NCI-H187 (cell line): Measurements from ENCODE around the gene LIX1.
"Not testable (repeated sequence)": the region's sequence is repeated elsewhere in the genome, so short reads cannot be mapped to it uniquely, and the experiment has no call there.

Source experiments
- DNase-seq, 2 experiments: peaks; one replicate each; lab custom pipeline; 2025; lab: John Stamatoyannopoulos, UW

Gene LIX1

DNA sequence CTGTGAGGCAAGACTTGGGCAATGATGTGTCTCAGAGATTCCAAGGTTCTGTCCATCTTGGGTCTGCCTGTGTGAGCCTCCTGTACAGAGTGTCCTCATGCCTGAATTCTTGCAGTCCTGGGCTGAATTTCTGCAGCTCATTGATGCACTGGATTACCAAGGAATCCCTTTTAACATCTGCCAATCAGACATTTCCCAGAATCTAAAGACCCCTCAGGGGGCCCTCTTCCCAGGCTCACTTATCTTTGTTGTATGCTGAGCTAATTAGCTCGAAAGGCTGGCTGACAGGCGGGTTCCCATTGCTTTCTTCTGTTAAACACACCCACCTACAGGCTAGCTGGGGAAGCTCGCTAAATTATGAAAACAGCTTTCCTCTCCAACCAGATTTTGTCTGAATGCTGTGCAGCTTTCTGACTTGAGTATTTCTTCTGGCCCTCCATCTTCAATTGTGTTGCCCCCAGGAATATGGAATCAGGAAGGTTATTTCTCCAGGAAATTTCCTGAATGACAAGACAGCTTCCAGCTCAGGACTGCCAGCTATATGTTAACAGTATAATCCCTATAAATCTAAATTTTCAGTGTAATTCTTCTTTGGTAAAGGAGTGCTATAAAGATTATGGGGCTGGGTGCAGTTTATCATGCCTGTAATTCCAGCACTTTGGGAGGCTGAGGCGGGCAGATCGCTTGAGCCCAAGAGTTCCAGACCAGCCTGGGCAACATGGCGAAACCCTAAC is at the start of gene LIX1:
Gene LIX1 (minus strand): TSS at position 91 of the 734 bp plus-strand sequence. CDS start 35 bp downstream, at position 56.
- DNase-seq: peak in 1 of 2 experiments; percentile 18

- no peak for DNase-seq
Observed at GRCh38 chr5:97191893-97192292, 49.5 kb upstream of the LIX1 start.

- DNase-seq: not testable (repeated sequence)
Observed at GRCh38 chr5:97189523-97189922, 47.1 kb upstream of the LIX1 start.

DNA sequence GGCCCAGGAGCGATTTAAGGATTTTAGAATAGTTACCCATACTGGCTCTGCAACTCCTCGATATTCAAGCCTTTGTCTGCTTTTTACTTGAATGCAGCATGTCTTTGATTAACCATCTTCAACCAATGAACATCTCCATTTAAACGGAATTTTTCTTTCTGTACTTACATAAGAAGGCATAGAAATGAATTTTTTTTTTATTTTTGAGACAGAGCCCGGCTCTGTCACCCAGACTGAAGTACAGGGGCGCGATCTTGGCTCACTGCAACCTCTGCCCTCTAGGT is 41.5 kb upstream of the LIX1 start:
- DNase-seq: no peak

DNA sequence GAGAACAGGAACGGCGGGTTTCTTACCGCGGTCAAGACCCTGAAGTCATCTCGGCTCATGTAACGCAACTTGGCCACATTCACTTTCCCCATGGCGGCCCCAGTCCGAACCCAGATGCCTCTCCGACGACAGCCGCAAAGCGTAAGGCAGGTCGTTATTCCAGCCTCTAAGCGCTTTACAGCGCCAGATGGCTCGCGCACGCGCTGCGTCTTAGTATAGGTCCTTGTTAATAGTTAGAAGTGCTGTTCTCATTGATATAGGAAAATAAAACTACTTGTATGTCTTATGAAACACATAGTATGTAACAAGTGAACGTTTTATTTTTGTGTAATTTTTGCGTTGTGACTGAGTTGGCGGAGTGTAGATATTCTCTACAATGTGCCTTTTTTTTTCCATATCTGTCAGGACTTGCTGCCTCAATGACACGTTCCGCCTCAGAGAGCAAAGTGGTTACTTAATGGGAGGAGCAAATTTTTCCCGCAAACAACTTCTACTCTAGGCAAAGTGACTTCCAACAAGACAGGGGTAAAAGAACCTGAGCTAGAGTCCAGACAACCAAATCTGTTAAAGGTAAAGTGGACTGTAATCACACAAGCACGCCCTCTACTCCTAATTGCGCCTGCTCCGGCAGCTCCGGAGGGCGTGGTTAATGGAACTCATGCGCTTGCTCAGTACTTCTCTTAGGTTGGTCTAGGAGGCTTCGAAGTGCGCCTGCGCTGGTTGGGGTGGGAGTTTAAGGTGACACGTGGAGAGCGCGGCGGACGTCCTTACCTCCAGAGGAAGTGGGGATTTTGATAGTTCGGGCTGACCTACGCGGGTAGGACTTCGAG is 40.9 kb upstream of the LIX1 start, which contains the start of gene RIOK2:
Gene RIOK2 (minus strand): TSS at position 148 of the 830 bp plus-strand sequence. CDS start 56 bp downstream, at position 92.
- DNase-seq: peak; percentile 90 to 98

- no peak for DNase-seq
Observed at GRCh38 chr5:97182571-97183099, 40.2 kb upstream of the LIX1 start.

GRCh38 chr5:97181856-97182545 is 39.6 kb upstream of the LIX1 start:
- no peak for DNase-seq

DNA sequence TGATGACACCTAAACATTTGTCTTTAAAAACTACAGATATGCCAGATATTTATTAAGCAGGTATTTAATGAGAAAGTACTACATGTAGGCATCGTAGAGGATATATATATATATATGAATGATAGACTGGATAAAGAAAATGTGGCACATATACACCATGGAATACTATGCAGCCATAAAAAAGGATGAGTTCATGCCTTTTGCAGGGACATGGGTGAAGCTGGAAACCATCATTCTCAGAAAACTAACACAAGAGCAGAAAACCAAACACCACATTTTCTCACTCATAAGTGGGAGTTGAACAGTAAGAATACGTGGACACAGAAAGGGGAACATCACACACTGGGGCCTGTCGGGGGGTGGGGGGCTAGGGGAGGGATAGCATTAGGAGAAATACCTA is 37.0 kb upstream of the LIX1 start:
- not testable (repeated sequence) for DNase-seq

- no peak for DNase-seq
Observed at GRCh38 chr5:97172227-97172626, 29.8 kb upstream of the LIX1 start.

DNA sequence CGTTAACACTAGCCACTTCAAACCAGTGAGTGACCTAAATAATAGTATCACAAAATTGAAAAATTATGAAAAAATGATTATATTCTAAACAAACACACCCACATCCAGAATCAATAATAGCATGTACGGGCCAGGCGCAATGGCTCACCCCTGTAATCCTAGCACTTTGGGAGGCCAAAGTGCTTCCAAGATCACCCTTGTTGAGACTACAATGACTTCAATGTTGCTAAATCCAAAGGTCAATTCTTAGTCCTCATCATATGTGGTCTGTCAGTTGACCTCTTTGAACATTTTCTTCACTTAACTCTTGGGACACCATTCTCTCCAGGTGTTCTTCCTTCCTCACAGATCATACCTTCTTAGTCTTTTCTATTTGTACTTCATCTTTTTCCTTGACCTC is 29.3 kb upstream of the LIX1 start:
- DNase-seq: no peak

- DNase-seq: no peak
Observed at GRCh38 chr5:97167435-97167834, 25.0 kb upstream of the LIX1 start.

GRCh38 chr5:97165726-97166125 is 23.3 kb upstream of the LIX1 start:
- no peak for DNase-seq

DNA sequence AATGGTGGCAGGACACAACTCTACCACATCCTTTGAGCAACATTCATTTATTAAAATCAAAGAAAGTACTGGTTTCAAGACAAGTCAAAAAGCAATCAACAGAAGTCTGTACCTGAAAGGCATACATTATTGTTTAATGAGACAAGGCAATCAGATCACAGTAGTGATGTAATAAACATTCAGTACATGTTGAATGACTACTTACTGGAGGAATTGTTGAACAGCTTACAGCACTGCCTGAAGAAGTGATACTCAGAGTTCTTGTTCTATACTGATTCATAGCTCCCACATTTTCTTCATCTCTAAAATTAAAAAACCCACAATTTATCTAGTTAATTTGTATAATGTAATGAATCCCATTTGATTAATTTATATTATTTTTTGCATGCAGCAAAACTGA is 22.4 kb upstream of the LIX1 start:
- no peak for DNase-seq

- no peak for DNase-seq
Observed at GRCh38 chr5:97163790-97164285, 21.4 kb upstream of the LIX1 start.

GRCh38 chr5:97163360-97163764 is 21.0 kb upstream of the LIX1 start:
- DNase-seq: no peak

DNA sequence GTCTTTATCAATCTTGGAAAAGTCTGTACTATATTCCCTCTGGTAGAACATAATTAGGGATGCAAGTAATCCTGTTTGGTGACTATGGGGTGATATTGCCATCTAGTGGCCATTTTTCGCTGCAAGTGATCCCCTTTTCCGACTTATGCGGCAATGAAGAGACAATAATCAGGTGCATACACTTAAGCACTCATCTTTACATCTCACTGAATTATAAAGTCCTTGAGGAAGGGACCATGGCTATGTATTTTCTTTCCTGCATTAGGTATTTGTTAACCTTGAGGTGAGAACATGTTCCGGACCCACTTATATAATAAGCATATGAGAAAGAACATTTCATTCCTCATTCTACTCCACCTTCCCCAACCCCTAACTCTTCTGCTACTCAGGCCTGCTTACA is 19.6 kb upstream of the LIX1 start:
- DNase-seq: peak; percentile 34 to 73

DNA sequence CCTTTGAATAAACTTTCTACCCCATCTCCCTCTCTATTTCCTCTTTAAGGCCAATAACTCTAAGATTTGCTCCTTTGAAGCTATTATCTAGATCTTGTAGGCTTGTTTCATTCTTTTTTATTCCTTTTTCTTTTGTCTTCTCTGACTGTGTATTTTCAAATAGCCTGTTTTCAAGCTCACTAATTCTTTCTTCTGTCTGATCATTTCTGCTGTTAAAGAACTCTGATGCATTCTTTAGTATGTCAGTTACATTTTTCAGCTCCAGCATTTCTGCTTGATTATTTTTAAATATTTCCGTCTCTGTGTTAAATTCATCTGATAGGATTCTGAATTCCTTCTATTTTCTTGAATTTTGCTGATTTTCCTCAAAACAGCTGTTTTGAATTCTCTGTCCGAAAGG is 15.3 kb upstream of the LIX1 start:
- DNase-seq: no peak

DNA sequence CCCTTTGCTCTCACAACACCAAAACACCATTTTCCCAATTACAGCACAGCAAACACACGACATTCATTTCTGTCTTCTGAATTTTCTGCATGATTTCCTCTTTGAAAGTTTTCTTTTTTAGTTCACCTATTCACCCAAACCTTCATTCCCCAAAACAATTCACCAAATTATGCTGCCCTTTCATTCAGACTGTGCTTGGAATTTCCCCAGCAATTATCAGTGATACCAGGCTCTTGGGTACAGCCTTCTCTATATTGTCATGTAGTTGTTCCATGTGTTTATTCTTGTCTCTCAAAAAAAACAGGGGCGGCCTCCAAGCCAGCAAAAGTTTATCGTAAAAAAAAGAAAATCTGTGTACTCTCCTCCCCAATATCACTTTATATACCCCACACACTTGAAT is 9.0 kb upstream of the LIX1 start:
- DNase-seq: no peak

- DNase-seq: no peak
Observed at GRCh38 chr5:97150401-97150800, 8.0 kb upstream of the LIX1 start.

- no peak for DNase-seq
Observed at GRCh38 chr5:97149709-97150108, 7.3 kb upstream of the LIX1 start.

GRCh38 chr5:97148288-97148687 is 5.9 kb upstream of the LIX1 start:
- DNase-seq: no peak

DNA sequence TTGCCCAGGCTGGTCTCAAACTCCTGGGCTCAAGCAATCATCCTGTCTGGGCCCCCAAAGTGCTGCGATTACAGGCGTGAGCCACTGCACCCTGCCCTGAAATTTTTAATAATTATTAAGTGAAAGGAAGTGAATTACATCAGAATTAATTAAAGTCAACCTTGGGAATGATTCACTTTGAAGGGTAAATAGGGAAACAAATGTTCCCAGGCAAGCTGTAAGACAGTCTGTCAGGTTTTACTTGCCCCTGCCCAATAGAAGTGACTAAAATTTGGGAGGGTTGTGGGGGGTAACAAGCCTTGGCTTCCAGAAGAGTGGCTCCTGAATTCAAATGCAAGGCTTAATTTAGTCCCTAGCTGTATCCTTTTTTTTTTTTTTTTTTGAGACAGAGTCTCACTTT is 1.3 kb upstream of the LIX1 start:
- no peak for DNase-seq
